Measurements from ENCODE around the gene ACBD7.

The ACBD7 gene

GRCh38 chr10:15027741-15028140, 60.8 kb downstream of the ACBD7 start:
- Histone ChIP-seq H2AFZ (ENCODE audit: low read depth) (no peak overlapping the region), H3K4me1 (ENCODE audit: low read depth, poor library complexity, severe bottlenecking) (no peaks in the 10 kb centered on the region)

More at GRCh38 chr10:15027741-15028140, 60.8 kb downstream of the ACBD7 start:
- Histone ChIP-seq H3K36me3 (ENCODE audit: insufficient read depth) (no peaks in the 10 kb centered on the region), H3K9ac (no peak overlapping the region), H3K27me3 (ENCODE audit: insufficient read depth, low read depth) (no peaks in the 10 kb centered on the region), H3K27ac (no peak overlapping the region), H4K20me1 (ENCODE audit: insufficient read depth) (no peaks in the 10 kb centered on the region), H3K79me2 (ENCODE audit: insufficient read depth, low read depth) (no peaks in the 10 kb centered on the region), H3K4me2 (no peak overlapping the region), H3K4me3 (IDR thresholded peaks at IDR 0.05; ENCODE audit: insufficient read depth, low read depth, low read length) (no peak overlapping the region)
- no peak for TF ChIP-seq CTCF (conservative IDR thresholded peaks at IDR 0.05; ENCODE audit: low read depth, low read length)
